ENCODE results near the gene GDF2.

The GDF2 gene

DNA sequence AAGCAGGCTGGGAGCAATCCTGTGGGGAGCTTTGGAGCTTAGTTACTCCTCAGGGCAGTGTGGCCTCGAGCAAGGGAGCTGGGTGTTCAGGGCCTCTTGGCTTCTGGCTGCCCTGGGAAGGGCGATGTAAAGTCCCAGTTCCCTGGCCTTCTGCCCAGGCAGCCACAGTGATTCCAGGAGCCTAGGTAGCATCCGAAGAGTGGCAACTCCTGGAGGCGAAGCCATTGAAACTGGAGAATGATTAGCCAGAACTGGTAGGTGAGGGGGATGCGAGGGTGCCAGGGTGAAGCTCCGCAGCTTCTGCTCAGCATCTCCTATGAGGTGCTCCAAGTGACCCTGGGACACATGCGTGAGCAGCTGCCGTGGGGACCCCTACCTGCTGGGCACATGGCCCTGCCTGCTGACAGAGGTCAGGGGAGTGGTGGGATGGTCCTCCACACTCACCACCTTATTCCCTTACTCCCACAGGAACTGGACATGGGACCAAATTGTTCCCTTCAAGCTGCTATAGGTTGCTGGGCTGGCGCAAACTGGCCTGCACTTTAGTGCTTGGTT lies 7.8 kb upstream of the GDF2 start:
- DNase-seq = no peak

GRCh38 chr10:47315421-47315820 lies 6.8 kb upstream of the GDF2 start:
- no peak for DNase-seq

DNA sequence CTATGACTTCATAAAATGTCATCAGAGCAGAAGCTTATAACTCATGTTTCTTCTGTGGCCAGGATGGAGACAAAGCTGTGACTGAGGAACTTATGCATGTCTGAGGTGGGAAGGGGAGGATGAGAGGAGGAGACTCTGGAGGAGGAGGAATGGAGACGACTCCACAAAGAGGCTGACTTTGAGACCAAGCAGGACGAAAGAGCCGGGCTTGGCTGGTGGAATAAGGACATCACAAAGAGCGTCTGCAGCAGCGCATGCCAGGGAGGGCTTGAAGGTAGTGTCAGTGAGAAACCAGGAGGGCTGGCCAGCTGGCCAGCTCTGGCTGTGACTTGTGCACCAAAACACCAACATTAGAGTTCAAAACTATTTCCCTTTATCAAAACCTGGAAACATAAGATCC lies 6.1 kb upstream of the GDF2 start:
- no peak for DNase-seq

DNA sequence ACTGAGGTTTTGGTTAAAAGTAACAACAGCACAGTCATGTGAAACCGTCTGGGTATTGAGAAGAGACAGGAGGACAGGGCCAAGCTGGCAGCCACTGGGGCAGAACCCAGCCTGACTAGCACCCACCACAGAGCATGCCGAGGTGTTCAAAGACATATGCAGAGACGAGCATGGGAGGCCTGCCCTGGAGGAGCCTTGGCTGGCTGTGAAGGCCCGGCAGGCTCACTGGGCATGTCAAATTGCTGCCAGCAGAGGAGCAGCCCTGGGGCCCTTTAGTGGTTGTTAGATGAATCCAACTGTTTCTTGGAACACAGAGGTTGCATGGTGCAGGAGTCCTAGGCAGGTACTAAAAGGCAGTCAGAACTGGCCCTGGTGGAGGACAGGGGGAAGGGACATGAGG lies 5.0 kb upstream of the GDF2 start:
- DNase-seq = no peak

- DNase-seq = no peak
These were observed 3.5 kb upstream of the GDF2 start for GRCh38 chr10:47318706-47319105.

- no peak for DNase-seq
These were observed 2.5 kb upstream of the GDF2 start for GRCh38 chr10:47319784-47320183.

GRCh38 chr10:47320812-47321211 lies 1.4 kb upstream of the GDF2 start:
- no peak for DNase-seq

DNA sequence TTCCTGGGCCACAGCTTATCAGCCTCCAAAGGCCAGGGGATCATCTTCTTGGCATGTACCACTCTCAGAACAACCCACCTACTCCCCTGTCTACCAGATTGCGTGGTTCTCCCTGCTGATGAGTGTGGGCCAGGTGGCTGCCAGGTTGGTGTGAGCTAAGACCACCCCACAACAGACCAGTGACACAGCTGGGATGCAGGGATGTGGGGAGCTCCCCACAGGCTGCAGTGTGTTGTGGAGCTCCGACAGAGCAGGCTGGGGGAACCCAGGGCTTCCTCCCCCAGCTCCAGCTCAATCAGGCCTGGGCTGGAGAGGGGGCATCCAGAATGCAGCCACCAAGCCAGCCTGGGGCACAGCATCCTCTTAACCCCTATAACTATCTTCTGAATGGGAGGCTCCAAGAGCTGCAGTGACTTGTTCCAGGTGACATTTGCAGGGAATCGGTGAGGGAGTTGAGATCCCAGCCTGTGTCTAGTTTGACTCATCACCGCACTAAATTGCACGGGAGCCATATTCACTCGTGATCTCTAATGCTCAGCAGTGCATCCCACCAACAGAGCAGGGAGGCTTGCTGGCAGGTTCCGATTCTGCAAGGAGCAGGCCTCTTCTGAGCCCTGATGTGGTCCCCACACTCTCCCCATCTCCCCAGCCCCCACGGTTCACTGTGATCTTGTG lies 596 bp upstream of the GDF2 start:
- no peak for DNase-seq

DNA sequence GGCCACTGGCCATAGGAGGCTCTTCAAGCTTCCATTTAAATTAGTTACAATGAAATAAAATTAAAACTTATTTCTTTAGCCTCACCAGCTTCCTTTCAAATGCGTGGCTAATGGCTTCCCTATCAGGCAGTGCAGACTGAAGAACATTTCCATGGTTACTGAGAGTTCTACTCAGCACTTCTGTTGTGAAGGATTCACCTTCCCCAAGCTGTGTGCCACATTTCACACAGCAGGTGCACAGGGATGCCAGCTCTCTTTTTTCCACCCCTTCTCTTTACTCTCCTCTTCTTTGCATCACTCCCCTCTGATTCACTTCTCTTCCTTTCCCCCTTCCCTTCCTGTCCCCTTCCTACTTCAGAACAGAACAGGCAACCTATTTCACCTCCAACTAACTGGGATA lies 833 bp downstream of the GDF2 start:
- DNase-seq = no peak

DNA sequence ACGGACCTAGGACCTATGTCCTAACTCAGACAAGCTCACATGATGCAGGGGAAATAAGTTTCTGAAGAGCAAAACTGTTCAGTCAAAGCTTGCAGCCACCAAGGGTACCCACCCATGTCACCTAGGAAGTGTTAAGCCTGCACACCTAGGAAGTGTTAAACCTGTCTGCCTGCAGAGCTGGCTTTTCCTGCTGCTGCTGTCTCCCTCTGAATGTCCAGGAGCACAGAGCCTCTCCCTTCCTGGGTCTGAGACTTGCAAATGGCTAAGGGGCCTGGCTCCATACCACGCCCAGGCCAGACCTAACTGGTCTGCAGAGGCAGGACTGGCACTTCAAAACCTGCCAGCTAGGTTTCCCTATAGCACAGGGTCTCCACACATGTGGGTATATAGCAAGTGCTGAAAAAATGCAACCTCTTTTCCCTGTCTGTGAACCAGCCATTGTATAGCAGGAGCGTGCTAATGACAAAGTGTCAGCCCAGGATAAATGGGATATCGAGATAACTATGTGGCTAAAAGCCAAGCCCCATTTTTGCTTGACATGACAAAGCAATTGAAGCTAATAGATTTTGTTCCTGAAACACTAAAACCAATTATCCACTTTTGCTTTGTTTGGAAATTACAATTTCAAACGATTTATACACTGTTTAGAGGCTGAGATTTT lies 1.5 kb downstream of the GDF2 start:
- no peak for DNase-seq

- DNase-seq = no peak
These were observed 3.3 kb downstream of the GDF2 start for GRCh38 chr10:47325303-47326291.

DNA sequence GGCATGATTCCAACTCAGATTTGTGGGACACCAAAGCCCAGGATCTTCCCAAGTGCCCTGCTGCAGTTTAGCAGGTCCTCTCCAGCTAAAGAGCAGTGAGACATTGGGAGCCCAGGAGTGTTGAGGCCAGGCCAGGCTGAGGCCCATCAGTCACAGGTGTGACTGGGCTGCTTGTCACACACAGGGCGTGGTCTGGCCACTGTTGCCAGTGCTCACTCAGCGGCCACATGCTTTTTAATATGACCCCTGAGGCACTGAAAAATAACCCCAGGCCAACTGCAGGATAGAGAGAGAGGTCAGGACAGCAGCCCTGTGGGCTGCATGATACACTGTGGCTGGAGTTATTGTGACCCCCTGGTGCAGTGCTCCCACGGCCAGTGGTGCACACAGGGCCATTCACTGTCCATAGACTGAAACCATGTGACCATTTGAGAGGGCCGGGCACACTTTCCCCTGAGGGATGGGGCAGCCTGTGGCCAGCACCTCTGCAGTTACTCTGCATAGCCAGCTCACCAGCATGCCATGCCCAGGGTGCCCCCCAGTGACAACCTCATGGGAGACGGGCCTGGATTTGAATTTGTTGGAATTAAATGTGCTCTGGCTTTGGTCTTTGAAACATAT lies 4.2 kb downstream of the GDF2 start:
- DNase-seq = no peak

GRCh38 chr10:47326927-47327330 lies 4.7 kb downstream of the GDF2 start:
- no peak for DNase-seq

GRCh38 chr10:47329855-47330254 lies 7.6 kb downstream of the GDF2 start:
- DNase-seq = no peak

DNA sequence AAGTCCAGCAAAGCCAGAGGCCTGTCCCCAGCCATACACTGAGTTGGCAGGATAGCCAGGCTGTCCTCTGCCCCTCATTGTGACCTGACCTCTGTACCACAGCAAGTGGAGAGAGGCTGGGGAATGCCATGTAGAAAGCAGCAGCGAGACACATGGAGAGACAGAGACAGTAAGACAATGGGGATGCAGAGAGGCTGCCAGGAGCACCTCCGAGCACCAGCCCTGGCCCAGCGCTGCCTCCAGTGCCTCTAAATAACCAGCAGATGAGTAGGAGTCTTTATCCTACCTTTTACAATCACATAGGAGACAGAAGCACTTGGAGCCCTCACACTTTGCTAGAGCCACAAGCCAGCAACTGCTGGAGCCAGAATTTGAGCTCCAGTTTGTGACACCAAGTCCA lies 8.1 kb downstream of the GDF2 start:
- no peak for DNase-seq

GRCh38 chr10:47330804-47331203 lies 8.6 kb downstream of the GDF2 start:
- no peak for DNase-seq

DNA sequence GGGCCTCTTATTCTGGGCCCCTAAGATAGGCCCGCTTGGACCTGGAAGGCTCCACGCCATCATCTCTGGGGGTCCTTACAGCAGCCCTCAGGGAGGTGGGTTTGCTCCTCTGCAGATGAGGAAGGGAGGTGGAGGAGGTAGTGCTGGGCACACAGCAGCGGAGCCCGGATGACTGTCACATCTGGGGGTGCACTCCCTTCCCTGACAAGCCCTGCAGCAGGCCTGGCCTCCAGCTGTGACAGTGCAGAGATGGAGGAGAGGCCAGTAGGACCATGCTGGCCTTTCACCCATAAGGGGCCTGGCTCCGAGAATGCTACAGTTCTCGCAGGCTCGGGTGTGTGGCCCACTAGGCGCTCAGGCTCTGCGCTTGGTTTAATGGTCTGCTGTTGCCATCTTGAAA lies 9.2 kb downstream of the GDF2 start:
- no peak for DNase-seq

DNA sequence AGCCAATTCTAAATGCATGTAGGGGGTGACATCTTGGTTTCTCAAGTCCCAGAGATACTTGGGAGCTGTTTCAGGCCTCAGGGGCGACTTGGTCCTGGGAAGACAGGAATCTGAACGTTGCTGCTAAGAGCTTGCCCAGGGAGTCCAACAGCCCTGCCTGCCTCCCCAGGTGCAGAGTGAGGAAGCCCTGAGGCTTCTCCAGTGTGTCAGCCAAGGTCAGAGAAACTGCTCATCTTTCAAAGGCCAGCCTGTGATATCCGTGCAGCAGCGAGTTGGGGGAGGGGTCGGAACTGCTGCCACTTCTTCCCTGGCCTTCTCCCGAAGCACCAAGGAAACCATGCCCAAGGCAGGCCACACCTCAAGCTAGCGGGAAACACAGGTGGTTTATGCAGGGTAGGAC lies 9.7 kb downstream of the GDF2 start:
- DNase-seq = no peak

GRCh38 chr10:47332371-47332770 lies 10.1 kb downstream of the GDF2 start:
- no peak for DNase-seq

- no peak for DNase-seq
These were observed 10.7 kb downstream of the GDF2 start for GRCh38 chr10:47332946-47333345.

DNA sequence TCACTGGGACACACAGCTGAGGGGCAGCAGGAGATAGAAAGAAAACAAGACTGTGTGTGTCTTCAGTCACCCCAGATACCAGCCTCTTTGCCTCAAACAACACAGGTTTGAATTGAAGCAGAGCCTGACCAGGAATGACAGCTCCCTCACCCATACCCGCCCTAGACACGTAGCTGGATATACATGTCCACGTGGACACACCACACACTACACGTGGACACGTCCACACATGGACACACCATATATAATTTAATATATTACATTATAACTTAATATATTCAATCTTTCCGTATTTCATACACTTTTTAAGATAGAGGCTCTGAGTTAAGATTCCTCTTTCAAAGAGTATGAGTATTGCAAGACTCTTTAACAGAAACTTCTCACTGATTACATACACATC lies 11.3 kb downstream of the GDF2 start:
- DNase-seq = no peak

- no peak for DNase-seq
These were observed 12.4 kb downstream of the GDF2 start for GRCh38 chr10:47334466-47335295.
